PC-9 (cell line): ENCODE results near the gene SULT1A3.

Experiments used
- EZH2 ChIP-seq: fragments of 200-600 bp; sonication (generic); IDR thresholded peaks from 2 replicates; pipeline ENCODE4 v1.8.0; 2017; ENCODE audit warnings: antibody characterized with exemption, low read depth
- TF ChIP-seq, protein P1 (sequence below): fragments of 200-600 bp; sonication (generic); conservative IDR thresholded peaks from 2 replicates; pipeline ENCODE4 v1.6.1; 2017; ENCODE audit warnings: mixed run types, antibody characterized with exemption, mild to moderate bottlenecking, moderate library complexity

GRCh38 chr16:30185683-30186421 lies 13.2 kb upstream of the SULT1A3 start:
- no peak for TF ChIP-seq EZH2
- TF ChIP-seq, protein P1, sequence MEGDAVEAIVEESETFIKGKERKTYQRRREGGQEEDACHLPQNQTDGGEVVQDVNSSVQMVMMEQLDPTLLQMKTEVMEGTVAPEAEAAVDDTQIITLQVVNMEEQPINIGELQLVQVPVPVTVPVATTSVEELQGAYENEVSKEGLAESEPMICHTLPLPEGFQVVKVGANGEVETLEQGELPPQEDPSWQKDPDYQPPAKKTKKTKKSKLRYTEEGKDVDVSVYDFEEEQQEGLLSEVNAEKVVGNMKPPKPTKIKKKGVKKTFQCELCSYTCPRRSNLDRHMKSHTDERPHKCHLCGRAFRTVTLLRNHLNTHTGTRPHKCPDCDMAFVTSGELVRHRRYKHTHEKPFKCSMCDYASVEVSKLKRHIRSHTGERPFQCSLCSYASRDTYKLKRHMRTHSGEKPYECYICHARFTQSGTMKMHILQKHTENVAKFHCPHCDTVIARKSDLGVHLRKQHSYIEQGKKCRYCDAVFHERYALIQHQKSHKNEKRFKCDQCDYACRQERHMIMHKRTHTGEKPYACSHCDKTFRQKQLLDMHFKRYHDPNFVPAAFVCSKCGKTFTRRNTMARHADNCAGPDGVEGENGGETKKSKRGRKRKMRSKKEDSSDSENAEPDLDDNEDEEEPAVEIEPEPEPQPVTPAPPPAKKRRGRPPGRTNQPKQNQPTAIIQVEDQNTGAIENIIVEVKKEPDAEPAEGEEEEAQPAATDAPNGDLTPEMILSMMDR: no peak
